HUES64 (cell line): Measurements from ENCODE around the gene GTF3C1.

Experiments
- H3K27ac ChIP-seq: 2 replicates; pipeline ENCODE4 v1.7.0; 2013; ENCODE audit warnings: low read depth, low read length, inconsistent platforms
- H3K27me3 ChIP-seq: 2 replicates; pipeline ENCODE4 v1.6.1; 2013; ENCODE audit warnings: mild to moderate bottlenecking, low read length; ENCODE audit not compliant: insufficient read depth
- H3K36me3 ChIP-seq: 2 replicates; pipeline ENCODE4 v1.6.1; 2013; ENCODE audit warnings: mild to moderate bottlenecking, low read length; ENCODE audit not compliant: insufficient read depth
- H3K4me1 ChIP-seq: 2 replicates; pipeline ENCODE4 v1.6.1; 2013; ENCODE audit warnings: mild to moderate bottlenecking, low read length, moderate library complexity; ENCODE audit not compliant: insufficient read depth
- H3K4me3 ChIP-seq: 2 replicates; pipeline ENCODE4 v1.5.1; 2013; ENCODE audit warnings: mild to moderate bottlenecking, low read length, moderate library complexity
- H3K9ac ChIP-seq: 2 replicates; pipeline ENCODE4 v1.6.1; 2013; ENCODE audit warnings: mild to moderate bottlenecking, low read depth, low read length
- H3K9me3 ChIP-seq: 2 replicates; pipeline ENCODE4 v1.6.1; 2013; ENCODE audit warnings: low read depth, low read length; ENCODE audit not compliant: insufficient read depth
- WGBS: fragments of 150-250, 120-280 bp; methylation state at CpG from one replicate; pipeline ENCODE4 v1.1.7; 2013; ENCODE audit warnings: missing lambda C conversion rate; 5-methylcytosine and 5-hydroxymethylcytosine counted together

Gene GTF3C1

DNA sequence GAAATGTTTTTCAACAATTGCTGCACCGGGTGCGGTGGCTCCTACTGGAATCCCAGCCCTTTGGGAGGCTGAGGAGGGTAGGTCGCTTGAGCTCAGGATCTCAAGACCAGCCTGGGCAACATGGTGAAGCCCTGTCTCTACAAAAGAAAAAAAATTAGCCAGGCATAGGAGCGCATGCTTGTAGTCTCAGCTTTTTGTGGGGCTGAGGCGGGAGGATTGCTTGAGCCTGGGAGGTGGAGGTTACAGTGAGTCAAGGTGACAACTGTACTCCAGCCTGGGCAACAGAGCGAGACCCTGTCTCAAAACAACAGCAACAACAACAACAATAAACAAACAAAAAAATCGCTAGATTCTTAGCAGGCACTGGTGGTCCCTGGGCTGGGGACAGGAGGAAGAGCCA, 119.2 kb downstream of the GTF3C1 start:
- Histone ChIP-seq H3K4me1 (no peaks in the 10 kb centered on the region), H3K9me3 (no peaks in the 10 kb centered on the region), H3K9ac (no peak overlapping the region), H3K36me3 (no peaks in the 10 kb centered on the region), H3K4me3 (no peak overlapping the region), H3K27me3 (no peaks in the 10 kb centered on the region), H3K27ac (no peak overlapping the region)
- 97% methylated on average over 7 of the region's 7 CpGs for WGBS

DNA sequence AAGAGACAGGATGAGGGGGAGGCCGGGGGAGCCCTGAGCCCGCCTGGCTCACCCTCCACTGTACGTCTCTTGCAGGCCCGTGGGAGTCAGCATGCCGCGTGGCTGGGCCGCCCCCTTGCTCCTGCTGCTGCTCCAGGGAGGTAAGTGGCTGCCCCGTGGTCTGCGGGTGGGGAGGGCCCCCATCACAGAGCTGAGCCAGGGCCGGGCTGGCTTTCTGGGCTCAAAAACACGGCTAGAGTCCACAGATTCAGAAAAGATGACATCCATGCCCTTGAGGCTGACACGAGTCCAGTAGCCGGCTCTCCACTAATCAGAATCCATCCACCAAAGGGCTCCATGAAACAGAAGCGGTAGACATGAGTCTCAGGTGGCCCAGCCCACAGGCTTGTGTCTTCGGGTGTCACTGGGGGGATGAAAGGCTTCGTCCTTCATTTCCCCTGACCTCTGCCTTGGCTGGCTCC, 119.7 kb downstream of the GTF3C1 start:
- WGBS, result 93% methylated on average over 16 of the region's 16 CpGs
- no peaks in the 10 kb centered on the region for H3K4me1 ChIP-seq

DNA sequence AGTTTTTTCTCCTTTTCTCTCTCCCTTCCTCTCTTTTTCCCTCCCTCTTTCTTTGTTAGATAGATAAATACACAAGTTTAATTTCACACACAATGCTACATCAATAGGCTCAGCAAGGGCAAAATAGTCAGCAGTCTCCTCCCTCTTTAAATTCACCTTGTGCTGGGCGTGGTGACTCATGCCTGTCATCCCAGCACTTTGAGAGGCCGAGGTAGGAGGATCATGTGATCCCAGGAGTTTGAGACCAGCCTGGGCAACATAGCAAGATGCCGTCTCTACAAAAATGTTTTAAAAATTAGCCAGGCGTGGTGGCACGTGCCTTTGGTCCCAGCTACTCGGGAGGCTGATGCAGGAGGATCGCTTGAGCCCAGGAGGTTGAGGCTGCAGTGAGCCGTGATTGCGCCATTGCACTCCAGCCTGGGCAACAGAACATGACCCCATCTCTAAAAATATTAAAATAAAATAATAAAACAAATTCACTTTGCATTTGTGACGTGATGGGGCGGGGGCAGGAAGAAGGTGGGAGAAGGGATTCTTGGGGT, 120.3 kb downstream of the GTF3C1 start:
- H3K27ac ChIP-seq, result no peak overlapping the region
- 95% methylated on average over 11 of the region's 11 CpGs for WGBS
- no peaks in the 10 kb centered on the region for H3K4me1 ChIP-seq
- H3K4me3 ChIP-seq, result no peak overlapping the region
- H3K9me3 ChIP-seq, result no peaks in the 10 kb centered on the region
- H3K9ac ChIP-seq, result no peak overlapping the region
- no peaks in the 10 kb centered on the region for H3K36me3 ChIP-seq
- H3K27me3 ChIP-seq, result no peaks in the 10 kb centered on the region

More for the DNA sequence above, 119.7 kb downstream of the GTF3C1 start:
- Histone ChIP-seq H3K36me3 (no peaks in the 10 kb centered on the region), H3K9ac (no peak overlapping the region), H3K27ac (no peak overlapping the region), H3K9me3 (no peaks in the 10 kb centered on the region), H3K27me3 (no peaks in the 10 kb centered on the region), H3K4me3 (no peak overlapping the region)

DNA sequence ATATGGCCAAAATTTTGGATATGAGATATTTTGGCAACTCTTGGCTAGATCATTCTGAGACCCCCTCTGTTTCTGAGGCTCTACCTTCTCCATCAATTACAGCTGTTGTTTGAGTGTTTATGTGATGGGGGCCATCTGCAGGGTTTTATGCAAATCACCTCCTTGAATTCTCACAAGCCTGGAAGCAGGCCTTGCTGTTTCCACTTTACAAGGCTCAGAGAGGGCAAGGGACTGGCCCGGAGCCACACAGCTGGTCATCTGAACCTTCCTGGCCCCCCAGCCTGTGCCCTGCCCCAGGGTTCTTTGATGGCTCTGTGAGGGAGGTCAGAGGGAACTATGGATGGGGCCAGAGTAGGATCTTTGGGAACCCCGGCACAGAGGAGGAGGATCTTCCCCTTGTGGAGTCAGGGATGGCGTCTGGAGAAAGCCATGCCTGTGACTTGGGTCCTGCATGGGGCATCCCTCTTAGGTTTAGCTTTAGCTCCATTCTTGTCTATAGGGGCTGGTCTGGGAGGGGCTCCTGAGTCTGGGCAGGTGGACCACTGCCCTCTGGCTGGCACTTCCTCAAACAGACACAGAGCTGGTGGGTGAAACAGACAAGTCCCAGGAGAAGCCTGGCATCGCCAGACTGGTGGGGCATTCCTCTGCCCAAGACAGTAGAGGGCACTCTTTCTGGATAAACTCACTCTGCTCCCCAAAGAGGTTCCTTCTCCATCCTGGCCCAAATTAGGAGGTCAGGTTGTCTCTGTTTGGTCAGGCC, 121.5 kb downstream of the GTF3C1 start:
- WGBS, result 88% methylated on average over 4 of the region's 4 CpGs
- no peak overlapping the region for H3K27ac ChIP-seq
- no peaks in the 10 kb centered on the region for H3K9me3 ChIP-seq
- no peak overlapping the region for H3K9ac ChIP-seq
- H3K4me1 ChIP-seq, result no peaks in the 10 kb centered on the region
- no peak overlapping the region for H3K4me3 ChIP-seq
- H3K27me3 ChIP-seq, result no peaks in the 10 kb centered on the region
- no peaks in the 10 kb centered on the region for H3K36me3 ChIP-seq

DNA sequence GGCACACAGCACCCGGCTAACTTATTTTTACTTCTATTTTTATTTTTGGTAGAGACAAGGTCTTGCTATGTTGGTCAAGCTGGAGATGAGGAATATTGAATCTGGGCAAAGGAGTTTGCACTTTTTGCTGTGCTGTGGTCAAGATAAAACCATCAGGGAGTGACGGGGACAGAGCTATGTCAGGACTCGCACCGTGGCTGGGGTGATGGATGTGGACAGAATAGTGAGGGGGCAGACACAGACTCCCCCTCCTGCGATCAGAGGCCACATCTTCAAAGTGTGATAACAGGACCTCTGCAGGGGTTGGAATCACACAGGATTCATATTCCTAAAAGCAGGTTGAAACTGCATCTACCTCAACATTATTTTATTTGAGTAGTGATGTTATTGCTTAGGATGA, 122.2 kb downstream of the GTF3C1 start:
- Histone ChIP-seq H3K36me3 (no peaks in the 10 kb centered on the region), H3K4me1 (no peaks in the 10 kb centered on the region), H3K27ac (no peak overlapping the region), H3K9ac (no peak overlapping the region), H3K4me3 (no peak overlapping the region), H3K9me3 (peaks cover 4% of the 10 kb centered on the region), H3K27me3 (no peaks in the 10 kb centered on the region)
- 93% methylated on average over 4 of the region's 5 CpGs for WGBS

DNA sequence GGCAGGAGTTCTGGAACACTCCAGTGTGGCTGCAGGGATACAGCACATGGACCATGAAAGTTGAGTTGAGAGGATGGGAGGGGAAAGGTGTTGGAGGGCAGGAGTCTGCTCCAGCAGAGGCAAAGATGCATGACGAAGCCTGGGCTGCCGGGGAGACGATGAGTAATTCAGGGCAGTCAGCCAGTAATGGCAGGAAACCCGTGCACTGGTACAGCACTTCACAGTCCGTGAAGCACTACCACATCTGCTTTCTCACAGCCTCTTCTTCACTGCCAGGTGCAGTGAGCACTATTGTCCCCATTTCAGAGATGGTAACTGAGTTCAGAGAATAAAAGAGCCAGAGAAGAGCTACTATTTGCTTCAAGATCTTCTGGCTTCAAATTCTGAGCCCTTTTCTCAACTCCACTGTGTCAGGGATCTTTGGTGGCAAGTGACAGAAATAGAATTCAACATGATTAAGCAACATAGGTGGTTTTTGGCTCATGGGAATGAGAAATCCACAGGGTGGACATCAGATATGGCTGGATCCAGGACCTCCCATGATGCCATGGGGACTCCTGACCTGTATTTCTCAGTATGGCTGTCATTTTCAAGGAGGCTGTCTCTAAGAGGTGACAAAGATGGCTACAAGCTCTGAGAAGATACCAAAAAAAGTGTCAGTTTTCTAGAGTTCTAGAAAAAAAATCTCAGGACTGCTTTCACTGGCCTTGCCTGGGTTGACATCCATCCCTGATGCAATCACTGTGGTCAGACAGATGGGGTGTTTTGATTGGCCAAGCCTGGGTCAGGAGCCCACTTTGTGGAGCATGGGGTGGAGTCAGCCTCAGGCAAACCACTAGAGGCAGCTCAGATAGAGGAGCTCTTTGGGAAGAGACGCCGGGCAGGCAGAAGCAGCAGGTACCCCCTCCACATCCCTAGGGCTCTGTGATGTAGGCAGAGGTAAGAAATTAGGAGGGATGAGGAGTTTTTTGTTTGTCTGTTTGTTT, 123.0 kb downstream of the GTF3C1 start:
- WGBS, result 73% methylated on average over 7 of the region's 7 CpGs
- peaks cover 11% of the 10 kb centered on the region for H3K9me3 ChIP-seq
- H3K27me3 ChIP-seq, result no peaks in the 10 kb centered on the region
- no peak overlapping the region for H3K4me3 ChIP-seq
- H3K27ac ChIP-seq, result no peak overlapping the region
- no peaks in the 10 kb centered on the region for H3K36me3 ChIP-seq
- H3K9ac ChIP-seq, result no peak overlapping the region
- no peaks in the 10 kb centered on the region for H3K4me1 ChIP-seq

DNA sequence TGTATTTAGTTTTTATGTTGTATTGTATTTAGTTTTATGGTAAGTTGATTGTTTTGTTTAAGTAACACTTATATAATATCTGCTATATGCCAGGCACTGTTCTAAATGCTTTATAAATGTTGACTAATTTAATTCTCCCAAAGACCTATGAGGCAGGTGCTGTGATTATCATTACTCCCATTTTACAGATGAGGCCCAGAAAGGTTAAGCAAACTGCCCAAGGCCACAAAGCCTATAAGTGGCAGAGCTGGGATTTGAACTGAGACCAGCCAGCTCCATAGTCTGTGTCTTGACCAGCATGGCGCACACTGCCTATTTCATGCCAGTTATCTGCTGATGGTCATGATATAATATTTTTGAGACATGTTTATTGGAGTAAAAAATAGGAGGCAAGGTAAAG, 123.8 kb downstream of the GTF3C1 start:
- 91% methylated on average over 1 of the region's 1 CpG for WGBS
- no peak overlapping the region for H3K4me3 ChIP-seq
- H3K4me1 ChIP-seq, result no peaks in the 10 kb centered on the region
- H3K36me3 ChIP-seq, result no peaks in the 10 kb centered on the region
- H3K27me3 ChIP-seq, result no peaks in the 10 kb centered on the region
- H3K9ac ChIP-seq, result no peak overlapping the region
- peaks cover 19% of the 10 kb centered on the region for H3K9me3 ChIP-seq
- no peak overlapping the region for H3K27ac ChIP-seq

DNA sequence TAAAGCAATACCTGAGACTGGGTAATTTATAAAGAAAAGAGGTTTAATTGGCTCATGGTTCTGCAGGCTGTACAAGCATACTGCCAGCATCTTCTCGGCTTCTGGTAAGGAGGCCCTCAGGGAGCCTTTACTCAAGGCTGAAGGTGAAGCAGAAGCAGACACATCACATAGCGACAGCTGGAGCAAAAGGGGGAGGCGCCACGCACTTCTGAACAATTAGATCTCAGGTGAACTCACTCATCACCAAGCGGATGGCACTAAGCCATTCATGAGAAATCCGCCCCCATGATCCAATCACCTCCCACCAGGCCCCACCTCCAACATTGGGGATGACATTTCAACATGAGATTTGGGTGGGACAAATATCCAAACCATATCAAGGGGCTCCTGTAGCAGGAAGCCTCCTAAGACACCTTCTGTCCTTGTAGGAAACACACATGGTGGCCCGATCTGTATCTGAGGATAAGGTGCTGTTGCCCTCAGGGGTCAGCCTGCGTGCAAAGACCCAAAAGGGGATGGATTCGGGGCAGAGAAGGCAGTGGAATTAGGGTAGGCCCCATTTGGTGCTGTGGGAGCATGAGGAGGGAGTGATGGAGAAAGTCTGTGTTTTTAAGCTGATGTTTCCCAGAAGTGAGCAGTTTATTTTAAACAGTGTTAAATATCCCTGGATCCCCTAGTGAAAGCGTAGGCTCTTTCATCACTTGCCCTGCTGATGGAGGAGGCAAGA, 124.8 kb downstream of the GTF3C1 start:
- Histone ChIP-seq H3K36me3 (no peaks in the 10 kb centered on the region), H3K27me3 (no peaks in the 10 kb centered on the region), H3K27ac (no peak overlapping the region), H3K9ac (no peak overlapping the region), H3K4me1 (no peaks in the 10 kb centered on the region), H3K4me3 (no peak overlapping the region), H3K9me3 (peaks cover 24% of the 10 kb centered on the region)
- 94% methylated on average over 10 of the region's 10 CpGs for WGBS

DNA sequence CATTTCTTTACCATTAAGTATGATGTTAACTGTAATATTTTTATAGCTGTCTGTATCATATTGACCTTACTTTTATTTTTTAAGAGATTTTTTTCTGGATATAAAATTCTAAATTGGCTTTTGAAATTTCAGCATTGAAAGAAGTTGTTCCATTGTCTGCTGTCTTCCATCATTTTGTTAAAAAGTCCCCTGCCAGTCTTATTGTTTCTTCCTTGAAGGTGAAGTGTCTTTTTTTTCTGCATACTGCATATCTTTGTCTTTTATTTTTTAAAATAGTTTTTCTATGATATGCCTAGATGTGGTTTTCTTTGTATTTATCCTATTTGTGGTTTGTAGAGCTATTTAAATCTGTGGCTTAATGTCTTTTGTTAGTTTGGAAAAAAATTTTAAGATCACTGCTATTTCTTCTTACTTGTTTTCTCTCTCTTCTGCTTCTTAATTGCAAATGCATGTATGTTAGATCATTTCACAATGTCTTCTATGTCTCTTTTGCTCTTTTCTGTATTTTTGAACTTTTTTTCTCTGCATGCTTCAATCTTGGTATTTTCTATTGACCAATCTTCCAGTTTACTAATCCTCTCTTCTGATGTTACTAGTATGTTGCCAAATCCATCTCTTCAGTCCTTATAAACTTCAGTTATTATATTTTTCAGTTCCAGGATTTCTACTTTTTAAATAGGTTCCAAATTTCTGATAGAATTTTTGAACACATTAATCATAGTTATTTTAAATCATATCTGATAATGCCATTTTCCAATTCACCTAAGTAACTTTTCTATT, 127.6 kb downstream of the GTF3C1 start:
- H3K4me3 ChIP-seq, result no peak overlapping the region
- H3K9ac ChIP-seq, result no peak overlapping the region
- no peaks in the 10 kb centered on the region for H3K36me3 ChIP-seq
- no peaks in the 10 kb centered on the region for H3K4me1 ChIP-seq
- H3K27ac ChIP-seq, result no peak overlapping the region
- no peaks in the 10 kb centered on the region for H3K27me3 ChIP-seq
- peaks cover 24% of the 10 kb centered on the region for H3K9me3 ChIP-seq

DNA sequence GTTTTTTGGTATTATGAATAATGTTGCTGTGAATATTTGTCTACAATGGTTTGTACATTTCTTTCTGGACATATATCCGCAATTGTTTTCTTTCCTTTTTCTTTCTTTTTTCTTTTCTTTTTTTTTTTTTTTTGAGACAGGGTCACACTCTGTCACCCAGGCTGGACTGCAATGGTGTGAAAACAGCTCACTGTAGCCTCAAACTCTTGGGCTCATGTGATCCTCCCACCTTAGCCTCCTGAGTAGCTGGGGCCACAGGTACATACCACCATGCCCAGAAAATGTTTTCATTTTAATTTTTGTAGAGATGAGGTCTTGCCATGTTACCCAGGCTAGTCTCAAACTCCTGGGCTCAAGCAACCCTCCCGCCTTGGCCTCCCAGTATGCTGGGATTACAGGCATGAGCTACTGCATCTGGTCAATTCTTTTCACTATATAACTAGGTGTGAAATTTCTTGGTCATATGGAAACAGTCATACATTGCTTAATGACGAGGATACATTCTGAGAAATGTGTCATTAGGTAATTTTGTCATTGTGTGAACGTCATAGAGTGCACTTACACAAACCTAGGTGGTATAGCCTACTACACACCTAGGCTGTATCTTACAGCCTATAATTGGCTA, 132.6 kb downstream of the GTF3C1 start:
- WGBS, result 97% methylated on average over 4 of the region's 4 CpGs
- Histone ChIP-seq H3K4me3 (no peak overlapping the region), H3K36me3 (no peaks in the 10 kb centered on the region), H3K4me1 (no peaks in the 10 kb centered on the region), H3K27me3 (no peaks in the 10 kb centered on the region), H3K27ac (no peak overlapping the region), H3K9me3 (peaks cover 17% of the 10 kb centered on the region), H3K9ac (no peak overlapping the region)
